ENCODE results near the gene PERM1. TPM values are rescaled to one million over a fixed set of nuclear protein-coding genes. Genes with fewer than 3 reads are reported as not detected.

Gene PERM1
- total and polyA plus RNA-seq, 2 of the 8 experiments (the other 6 are each of a cell fraction or from before 2014, with no cell fraction given) = not detected

GRCh38 chr1:1021920-1022259 is 40.0 kb upstream of the PERM1 start:
- FAIRE-seq = no peak

More at GRCh38 chr1:1021920-1022259, 40.0 kb upstream of the PERM1 start:
- Histone ChIP-seq H3K27ac (ENCODE audit: low read depth, low read length) (no peak overlapping the region), H2AFZ (ENCODE audit: low read length) (no peak overlapping the region), H3K23me2 (ENCODE audit: low read depth, low read length) (peaks cover 8% of the 10 kb centered on the region; the same call in 1 of the 2 replicates), H3K4ac (replicated peaks; ENCODE audit: insufficient read length, low read depth, low read length) (no peak overlapping the region), H3K79me2 (ENCODE audit: control insufficient read depth in 1 of 2, insufficient read depth in 2 of 2, low read length in 2 of 2) (peaks cover 0 to 13% of the 10 kb centered on the region in 2 experiments; a peak in 1 of 4 replicates), H2BK5ac (ENCODE audit: low read depth, low read length) (no peak overlapping the region), H3K4me3 (ENCODE audit: extremely low read depth in 1 of 4, insufficient read depth in 2 of 4, low read depth in 3 of 4, low read length in 4 of 4) (peak overlapping the region in 1 of 4 experiments; percentile 78; a peak in 4 of 8 replicates), H3K18ac (ENCODE audit: extremely low read depth, low read length) (no peak overlapping the region; the same call in 1 of the 2 replicates), H3K4me2 (ENCODE audit: insufficient read depth in 1 of 2, low read depth in 2 of 2, low read length in 2 of 2) (peak overlapping the region; percentile 70 to 79; a peak in 3 of 4 replicates), H3K36me3 (ENCODE audit: control insufficient read depth in 2 of 4, insufficient read depth in 4 of 4, low read length in 3 of 4) (peaks cover 0 to 20% (median 1%) of the 10 kb centered on the region in 4 experiments; a peak in 3 of 8 replicates), H3K27me3 (replicated peaks in 1 of 4; ENCODE audit: control insufficient read depth in 3 of 4, extremely low read depth in 1 of 4, insufficient read depth in 3 of 4, low read length in 3 of 4) (no peaks in the 10 kb centered on the region), H4K91ac (replicated peaks; ENCODE audit: insufficient read length, low read length) (no peak overlapping the region), H2BK12ac (ENCODE audit: low read depth, low read length) (peak overlapping the region; percentile 60; the same call in 1 of the 2 replicates), H3K14ac (ENCODE audit: insufficient read length) (no peak overlapping the region), H4K5ac (ENCODE audit: insufficient read length, low read depth, low read length) (no peak overlapping the region), H3K9ac (replicated peaks in 1 of 4; ENCODE audit: extremely low read depth in 1 of 4, low read depth in 3 of 4, low read length in 3 of 4) (no peak overlapping the region), H2BK120ac (replicated peaks; ENCODE audit: low read depth, low read length) (peak overlapping the region; percentile 43), H2BK15ac (ENCODE audit: low read length) (no peak overlapping the region; the same call in 1 of the 2 replicates), H4K20me1 (replicated peaks in 1 of 2; ENCODE audit: control insufficient read depth in 1 of 2, insufficient read depth in 2 of 2, low read length in 2 of 2) (peaks cover 6 to 10% of the 10 kb centered on the region in 2 experiments), H3K23ac (ENCODE audit: insufficient read length) (no peak overlapping the region), H3K79me1 (ENCODE audit: low read depth, low read length) (peaks cover 10% of the 10 kb centered on the region), H4K8ac (ENCODE audit: extremely low read depth, insufficient read depth, low read length) (no peak overlapping the region; the same call in 1 of the 2 replicates), H3K56ac (replicated peaks; ENCODE audit: insufficient read length, low read depth, low read length) (no peak overlapping the region), H3K9me3 (ENCODE audit: insufficient read depth in 2 of 2, low read depth in 1 of 2, low read length in 1 of 2) (no peaks in the 10 kb centered on the region), H2AK5ac (ENCODE audit: low read depth, low read length) (peak overlapping the region; percentile 82; the same call in 1 of the 2 replicates), H3K4me1 (replicated peaks in 1 of 4; ENCODE audit: control insufficient read depth in 3 of 4, insufficient read depth in 4 of 4, low read length in 3 of 4) (peaks cover 2 to 53% (median 38%) of the 10 kb centered on the region in 4 experiments), H2BK20ac (ENCODE audit: low read length) (no peak overlapping the region)
- WGBS, 2 experiments (ENCODE audit: extremely low coverage in 1 of 2, insufficient coverage in 1 of 2, insufficient read length in 1 of 2, insufficient replicate concordance in 2 of 2, low coverage in 1 of 2, low lambda C conversion rate in 2 of 2, missing lambda C conversion rate in 1 of 2) = 89% methylated on average over 10 of the region's 10 CpGs; no CpG with 5 or more reads in 1 of the 2 experiments
- POLR2A ChIA-PET (ENCODE audit: partially characterized antibody) = interaction anchor here (0.6 to 14.9 kb wide), 9 partner anchors 14 to 178 kb away, joined by 3 to 245 read pairs (median 4); partner anchors contain the start of gene PERM1
- CTCF ChIA-PET (ENCODE audit: partially characterized antibody) = interaction anchor here (0.6 to 3.0 kb wide), 8 partner anchors 9 to 202 kb away, joined by 3 to 15 read pairs (median 4); partner anchors contain the start of gene ISG15
- DNase-seq (ENCODE audit: low read depth in 1 of 2, low spot score in 2 of 2) = no peak
- no peak for TF ChIP-seq CBX8 (IDR thresholded peaks at IDR 0.05; ENCODE audit: borderline replicate concordance, low read depth, low read length)
- no peak for TF ChIP-seq TAF7 (optimal IDR thresholded peaks at IDR 0.05; ENCODE audit: borderline replicate concordance, low read depth, low read length)
- TF ChIP-seq CHD1 (IDR thresholded peaks at IDR 0.05; ENCODE audit: low read depth, low read length) = no peak
- TF ChIP-seq TBP (IDR thresholded peaks at IDR 0.05; ENCODE audit: low read depth, low read length) = no peak
- no peak for TF ChIP-seq POU5F1 (IDR thresholded peaks at IDR 0.05; ENCODE audit: low read depth, low read length)
- TF ChIP-seq EGR1 (IDR thresholded peaks at IDR 0.05; ENCODE audit: borderline replicate concordance, low read depth, low read length) = no peak
- no peak for TF ChIP-seq HDAC6 (IDR thresholded peaks at IDR 0.05; ENCODE audit: low read depth, low read length)
- no peak for TF ChIP-seq RNF2 (IDR thresholded peaks at IDR 0.05; ENCODE audit: borderline replicate concordance, low read depth, low read length, missing control alignments, poor library complexity, severe bottlenecking)
